ENCODE data around the gene MAPK14.
"Not testable (repeated sequence)": the region's sequence is repeated elsewhere in the genome, so short reads cannot be mapped to it uniquely, and the experiment has no call there.

MAPK14 gene

GRCh38 chr6:36027501-36028087 lies at the start of gene MAPK14:
Gene MAPK14 (plus strand): TSS chr6:36027808. CDS start chr6:36028158, 350 bp downstream.
- peak within 1 kb of the TSS; percentile 94 for H3K27ac ChIP-seq (ENCODE audit: low read depth, low read length)
- H3K36me3 ChIP-seq (ENCODE audit: control insufficient read depth in 5 of 5, insufficient read depth in 5 of 5, low read length in 5 of 5), result no peaks in the 10 kb centered on the region
- no peaks in the 10 kb centered on the region for H3K9me3 ChIP-seq (ENCODE audit: control insufficient read depth in 5 of 5, low read length in 5 of 5)
- H3K9ac ChIP-seq (ENCODE audit: low read length in 5 of 5), result peak within 1 kb of the TSS; percentile 97 to 100 (median 99)
- peaks cover 6 to 32% (median 19%) of the 10 kb centered on the region in 5 donors for H3K4me1 ChIP-seq (ENCODE audit: control insufficient read depth in 5 of 5, insufficient read depth in 5 of 5, low read length in 5 of 5)
- H3K4me3 ChIP-seq (ENCODE audit: low read depth in 1 of 5, low read length in 5 of 5), result peak within 1 kb of the TSS; percentile 90 to 100 (median 97)
- peaks cover 0 to 17% (median 13%) of the 10 kb centered on the region in 5 donors for H3K27me3 ChIP-seq (ENCODE audit: control insufficient read depth in 5 of 5, insufficient read depth in 4 of 5, low read length in 5 of 5)

GRCh38 chr6:35980126-35980525 lies 47.5 kb upstream of the MAPK14 start:
- H3K4me3 ChIP-seq (ENCODE audit: low read depth in 1 of 5, low read length in 5 of 5); H3K4me1 ChIP-seq (ENCODE audit: control insufficient read depth in 5 of 5, insufficient read depth in 5 of 5, low read length in 5 of 5); H3K27ac ChIP-seq (ENCODE audit: low read depth, low read length); H3K36me3 ChIP-seq (ENCODE audit: control insufficient read depth in 5 of 5, insufficient read depth in 5 of 5, low read length in 5 of 5); H3K27me3 ChIP-seq (ENCODE audit: control insufficient read depth in 5 of 5, insufficient read depth in 4 of 5, low read length in 5 of 5); H3K9me3 ChIP-seq (ENCODE audit: control insufficient read depth in 5 of 5, low read length in 5 of 5); H3K9ac ChIP-seq (ENCODE audit: low read length in 5 of 5): not testable (repeated sequence)

- H3K27me3 ChIP-seq (ENCODE audit: control insufficient read depth in 5 of 5, insufficient read depth in 4 of 5, low read length in 5 of 5), result no peaks in the 10 kb centered on the region
- H3K4me1 ChIP-seq (ENCODE audit: control insufficient read depth in 5 of 5, insufficient read depth in 5 of 5, low read length in 5 of 5), result peaks cover 0 to 7% (median 3%) of the 10 kb centered on the region in 5 donors
- H3K4me3 ChIP-seq (ENCODE audit: low read depth in 1 of 5, low read length in 5 of 5), result no peak overlapping the region
- H3K36me3 ChIP-seq (ENCODE audit: control insufficient read depth in 5 of 5, insufficient read depth in 5 of 5, low read length in 5 of 5), result no peaks in the 10 kb centered on the region
- H3K9ac ChIP-seq (ENCODE audit: low read length in 5 of 5), result no peak overlapping the region
- no peaks in the 10 kb centered on the region for H3K9me3 ChIP-seq (ENCODE audit: control insufficient read depth in 5 of 5, low read length in 5 of 5)
- H3K27ac ChIP-seq (ENCODE audit: low read depth, low read length), result no peak overlapping the region
Observed at GRCh38 chr6:35980991-35981645, 46.5 kb upstream of the MAPK14 start.

- no peaks in the 10 kb centered on the region for H3K4me1 ChIP-seq (ENCODE audit: control insufficient read depth in 5 of 5, insufficient read depth in 5 of 5, low read length in 5 of 5)
- H3K9me3 ChIP-seq (ENCODE audit: control insufficient read depth in 5 of 5, low read length in 5 of 5), result no peaks in the 10 kb centered on the region
- H3K4me3 ChIP-seq (ENCODE audit: low read depth in 1 of 5, low read length in 5 of 5), result no peak overlapping the region
- H3K36me3 ChIP-seq (ENCODE audit: control insufficient read depth in 5 of 5, insufficient read depth in 5 of 5, low read length in 5 of 5), result no peaks in the 10 kb centered on the region
- no peak overlapping the region for H3K27ac ChIP-seq (ENCODE audit: low read depth, low read length)
- no peaks in the 10 kb centered on the region for H3K27me3 ChIP-seq (ENCODE audit: control insufficient read depth in 5 of 5, insufficient read depth in 4 of 5, low read length in 5 of 5)
- H3K9ac ChIP-seq (ENCODE audit: low read length in 5 of 5), result no peak overlapping the region
Observed at GRCh38 chr6:35984701-35985100, 42.9 kb upstream of the MAPK14 start.

- H3K27me3 ChIP-seq (ENCODE audit: control insufficient read depth in 5 of 5, insufficient read depth in 4 of 5, low read length in 5 of 5); H3K4me1 ChIP-seq (ENCODE audit: control insufficient read depth in 5 of 5, insufficient read depth in 5 of 5, low read length in 5 of 5); H3K27ac ChIP-seq (ENCODE audit: low read depth, low read length); H3K9me3 ChIP-seq (ENCODE audit: control insufficient read depth in 5 of 5, low read length in 5 of 5); H3K36me3 ChIP-seq (ENCODE audit: control insufficient read depth in 5 of 5, insufficient read depth in 5 of 5, low read length in 5 of 5); H3K9ac ChIP-seq (ENCODE audit: low read length in 5 of 5); H3K4me3 ChIP-seq (ENCODE audit: low read depth in 1 of 5, low read length in 5 of 5): not testable (repeated sequence)
Observed at GRCh38 chr6:35988047-35988446, 39.6 kb upstream of the MAPK14 start.

GRCh38 chr6:35993150-35993549 lies 34.5 kb upstream of the MAPK14 start:
- Histone ChIP-seq H3K9me3 (ENCODE audit: control insufficient read depth in 5 of 5, low read length in 5 of 5) (no peaks in the 10 kb centered on the region), H3K27ac (ENCODE audit: low read depth, low read length) (no peak overlapping the region), H3K36me3 (ENCODE audit: control insufficient read depth in 5 of 5, insufficient read depth in 5 of 5, low read length in 5 of 5) (no peaks in the 10 kb centered on the region), H3K27me3 (ENCODE audit: control insufficient read depth in 5 of 5, insufficient read depth in 4 of 5, low read length in 5 of 5) (no peaks in the 10 kb centered on the region), H3K4me3 (ENCODE audit: low read depth in 1 of 5, low read length in 5 of 5) (no peak overlapping the region), H3K4me1 (ENCODE audit: control insufficient read depth in 5 of 5, insufficient read depth in 5 of 5, low read length in 5 of 5) (no peaks in the 10 kb centered on the region), H3K9ac (ENCODE audit: low read length in 5 of 5) (no peak overlapping the region)

- Histone ChIP-seq H3K4me3 (ENCODE audit: low read depth in 1 of 5, low read length in 5 of 5) (no peak overlapping the region), H3K9me3 (ENCODE audit: control insufficient read depth in 5 of 5, low read length in 5 of 5) (no peaks in the 10 kb centered on the region), H3K4me1 (ENCODE audit: control insufficient read depth in 5 of 5, insufficient read depth in 5 of 5, low read length in 5 of 5) (no peaks in the 10 kb centered on the region), H3K27ac (ENCODE audit: low read depth, low read length) (no peak overlapping the region), H3K36me3 (ENCODE audit: control insufficient read depth in 5 of 5, insufficient read depth in 5 of 5, low read length in 5 of 5) (no peaks in the 10 kb centered on the region), H3K27me3 (ENCODE audit: control insufficient read depth in 5 of 5, insufficient read depth in 4 of 5, low read length in 5 of 5) (no peaks in the 10 kb centered on the region), H3K9ac (ENCODE audit: low read length in 5 of 5) (no peak overlapping the region)
Observed at GRCh38 chr6:36000451-36000850, 27.2 kb upstream of the MAPK14 start.

- Histone ChIP-seq H3K4me1 (ENCODE audit: control insufficient read depth in 5 of 5, insufficient read depth in 5 of 5, low read length in 5 of 5) (peaks cover 0 to 9% (median 4%) of the 10 kb centered on the region in 5 donors), H3K27me3 (ENCODE audit: control insufficient read depth in 5 of 5, insufficient read depth in 4 of 5, low read length in 5 of 5) (no peaks in the 10 kb centered on the region), H3K4me3 (ENCODE audit: low read depth in 1 of 5, low read length in 5 of 5) (no peak overlapping the region), H3K9ac (ENCODE audit: low read length in 5 of 5) (no peak overlapping the region), H3K36me3 (ENCODE audit: control insufficient read depth in 5 of 5, insufficient read depth in 5 of 5, low read length in 5 of 5) (no peaks in the 10 kb centered on the region), H3K9me3 (ENCODE audit: control insufficient read depth in 5 of 5, low read length in 5 of 5) (no peaks in the 10 kb centered on the region), H3K27ac (ENCODE audit: low read depth, low read length) (no peak overlapping the region)
Observed at GRCh38 chr6:36015666-36016065, 11.9 kb upstream of the MAPK14 start.

- Histone ChIP-seq H3K9me3 (ENCODE audit: control insufficient read depth in 5 of 5, low read length in 5 of 5) (no peaks in the 10 kb centered on the region), H3K27ac (ENCODE audit: low read depth, low read length) (no peak overlapping the region), H3K4me3 (ENCODE audit: low read depth in 1 of 5, low read length in 5 of 5) (no peak overlapping the region)
Observed at GRCh38 chr6:36018339-36018738, 9.3 kb upstream of the MAPK14 start.

GRCh38 chr6:36019167-36019566 lies 8.4 kb upstream of the MAPK14 start:
- Histone ChIP-seq H3K27ac (ENCODE audit: low read depth, low read length) (no peak overlapping the region), H3K36me3 (ENCODE audit: control insufficient read depth in 5 of 5, insufficient read depth in 5 of 5, low read length in 5 of 5) (no peaks in the 10 kb centered on the region), H3K9me3 (ENCODE audit: control insufficient read depth in 5 of 5, low read length in 5 of 5) (no peaks in the 10 kb centered on the region), H3K27me3 (ENCODE audit: control insufficient read depth in 5 of 5, insufficient read depth in 4 of 5, low read length in 5 of 5) (peaks cover 0 to 7% (median 6%) of the 10 kb centered on the region in 5 donors), H3K9ac (ENCODE audit: low read length in 5 of 5) (no peak overlapping the region), H3K4me1 (ENCODE audit: control insufficient read depth in 5 of 5, insufficient read depth in 5 of 5, low read length in 5 of 5) (peaks cover 0 to 9% (median 5%) of the 10 kb centered on the region in 5 donors), H3K4me3 (ENCODE audit: low read depth in 1 of 5, low read length in 5 of 5) (no peak overlapping the region)

More at GRCh38 chr6:36018339-36018738, 9.3 kb upstream of the MAPK14 start:
- Histone ChIP-seq H3K4me1 (ENCODE audit: control insufficient read depth in 5 of 5, insufficient read depth in 5 of 5, low read length in 5 of 5) (peaks cover 0 to 9% (median 4%) of the 10 kb centered on the region in 5 donors), H3K27me3 (ENCODE audit: control insufficient read depth in 5 of 5, insufficient read depth in 4 of 5, low read length in 5 of 5) (no peaks in the 10 kb centered on the region), H3K9ac (ENCODE audit: low read length in 5 of 5) (no peak overlapping the region), H3K36me3 (ENCODE audit: control insufficient read depth in 5 of 5, insufficient read depth in 5 of 5, low read length in 5 of 5) (no peaks in the 10 kb centered on the region)
